Heart right ventricle (tissue), 16 donors: ENCODE results near the gene TNFRSF6B. TPM values are rescaled to one million over a fixed set of nuclear protein-coding genes. Genes with fewer than 3 reads are reported as not detected.

ENCODE experiments used
- ATAC-seq, 8 donors: fragments of 200-7000 bp; cut with Tn5 transposase; one replicate each; pipeline ENCODE4 v1.9.1; 2020; ENCODE audit warnings: mild to moderate bottlenecking in 8 of 8, moderate library complexity in 8 of 8, moderate number of reproducible peaks in 1 of 8
- DNase-seq, 2 donors: peaks; one replicate each; pipeline ENCODE4 v3.0.0-alpha.2; 2020
- H3K27ac ChIP-seq, 10 donors: fragments of 200-600 bp; sonication (generic) in 2 of 10; one replicate each; pipeline versions ENCODE4 v1.5.0 to v1.8.0; 2020 to 2022; ENCODE audit warnings: mild to moderate bottlenecking in 3 of 10
- H3K27me3 ChIP-seq, 7 donors: fragments of 200-600 bp; one replicate each; pipeline ENCODE4 v1.8.0; 2021 to 2022; ENCODE audit warnings: mild to moderate bottlenecking in 2 of 7
- H3K36me3 ChIP-seq, 9 donors: fragments of 200-600 bp; sonication (generic) in 1 of 9; one replicate each; pipeline versions ENCODE4 v1.5.0 to v1.8.0; 2020 to 2022; ENCODE audit warnings: mild to moderate bottlenecking in 2 of 9
- H3K4me1 ChIP-seq, 9 donors: fragments of 200-600 bp; sonication (generic) in 1 of 9; one replicate each; pipeline versions ENCODE4 v1.5.0 to v1.8.0; 2020 to 2022; ENCODE audit warnings: mild to moderate bottlenecking in 4 of 9
- H3K4me3 ChIP-seq, 10 donors: fragments of 200-600 bp; sonication (generic) in 2 of 10; one replicate each; pipeline versions ENCODE4 v1.5.0 to v1.8.0; 2020 to 2022; ENCODE audit warnings: mild to moderate bottlenecking in 7 of 10, moderate library complexity in 2 of 10
- H3K9me3 ChIP-seq, 11 donors: fragments of 200-600 bp in 10 of 11; sonication (generic) in 2 of 11; one replicate each; pipeline versions ENCODE4 v1.5.0 to v1.8.0; 2013 to 2022; ENCODE audit warnings: mild to moderate bottlenecking in 2 of 11, control low read depth in 1 of 11, moderate library complexity in 1 of 11
- CTCF ChIP-seq, 9 donors: fragments of 200-600 bp; sonication (generic) in 2 of 9; IDR thresholded peaks; one replicate each; pipeline versions ENCODE4 v1.5.0 to v1.8.0; 2021 to 2022; ENCODE audit warnings: antibody characterized with exemption in 9 of 9, mild to moderate bottlenecking in 5 of 9, moderate library complexity in 1 of 9
- WGBS, 2 donors: extraction: QIAGEN DNeasy Blood & Tissue Kit; methylation state at CpG; one replicate each; pipeline ENCODE4 v1.1.7; 2013; ENCODE audit warnings: inconsistent platforms in 1 of 2; 5-methylcytosine and 5-hydroxymethylcytosine counted together
- intact Hi-C, 10 donors: fragments of 100-400 bp; cut with DNase I; formaldehyde crosslinking; loops; one replicate each; pipeline versions ENCODE4 v1.11.1 to v1.14.2; 2022
- polyA plus RNA-seq, 2 donors: library from polyadenylated mRNA; stranded (reverse); fragments of 200-250 nt; gene quantifications; one replicate each; pipeline ENCODE4 v1.2.3, GENCODE V29; 2013
- total RNA-seq, 10 donors: library from RNA; stranded (reverse); fragmentation: NEBNext Ultra II Directional in 3 of 10; extraction: Animal tissue kit (Norgen Biotek cat#: 25700) in 3 of 10; gene quantifications; one replicate each; pipeline versions ENCODE4 v1.2.1 to v1.2.4, GENCODE V29; 2021 to 2023
- donor health status: Arrhythmogenic right ventricular cardiomyopathy.
- donor health status: ischemic (EF 13 %, LVEDD 7.1; RV severe dilation, severe dysfunction).
- donor health status: healthy with polysubstance abuse.
- donor health status: DM: no; HTN: yes; CAD: no.
- donor health status: DM: no; HTN: no; CAD: no.
- donor health status: ischemic (EF 25% LVEDD 6.9; RV normal size, moderate dysfunction).
- donor health status: ischemic (EF 25% LVEDD 5.7; RV mildly dilated, moderate dysfunction).
- donor health status: healthy.
- donor health status: DM: yes; HTN: yes; CAD: no.
- donor health status: Ischemic cardiomyopathy.
- donor health status: ischemic (EF 35%, LVEDD 5.7; RV mildly dilated, moderate dysfunction).
- donor health status: nonischemic (EF 11% LVEDD 7.7; RV severe dilation, severe dysfunction).
- donor health status: DM: yes; HTN: yes; CAD: no.
- donor health status: PGD.
- donor health status: ischemic (EF 29% LVEDD 5.4; RV normal size, mild dysfunction).
- donor health status: nonischemic (EF 23%, LVEDD 6.1; RV moderate dilation, normal function).

The TNFRSF6B gene
- total and polyA plus RNA-seq, 12 donors = 0.26 to 12.5 (median 0.82) TPM

GRCh38 chr20:63731410-63731809 lies 35.0 kb downstream of the TNFRSF6B start:
- Histone ChIP-seq H3K9me3 (peaks cover 0 to 1% (median 0%) of the 10 kb centered on the region in 11 donors), H3K4me1 (peaks cover 0 to 24% (median 0%) of the 10 kb centered on the region in 9 donors), H3K4me3 (no peak overlapping the region), H3K27me3 (peaks cover 0 to 2% (median 0%) of the 10 kb centered on the region in 7 donors), H3K27ac (no peak overlapping the region), H3K36me3 (peaks cover 0 to 46% (median 15%) of the 10 kb centered on the region in 9 donors)
- DNase-seq = no peak
- ATAC-seq = no peak
- TF ChIP-seq CTCF (IDR thresholded peaks at IDR 0.05) = no peak
- intact Hi-C loops = loop anchor here in 1 of 10 donors (10.0 kb wide), 1 partner anchor 77 kb away; the partner anchor contains the start of genes RTEL1 and STMN3
- WGBS, 2 donors = 86 to 94% methylated on average over 5 of the region's 5 CpGs

DNA sequence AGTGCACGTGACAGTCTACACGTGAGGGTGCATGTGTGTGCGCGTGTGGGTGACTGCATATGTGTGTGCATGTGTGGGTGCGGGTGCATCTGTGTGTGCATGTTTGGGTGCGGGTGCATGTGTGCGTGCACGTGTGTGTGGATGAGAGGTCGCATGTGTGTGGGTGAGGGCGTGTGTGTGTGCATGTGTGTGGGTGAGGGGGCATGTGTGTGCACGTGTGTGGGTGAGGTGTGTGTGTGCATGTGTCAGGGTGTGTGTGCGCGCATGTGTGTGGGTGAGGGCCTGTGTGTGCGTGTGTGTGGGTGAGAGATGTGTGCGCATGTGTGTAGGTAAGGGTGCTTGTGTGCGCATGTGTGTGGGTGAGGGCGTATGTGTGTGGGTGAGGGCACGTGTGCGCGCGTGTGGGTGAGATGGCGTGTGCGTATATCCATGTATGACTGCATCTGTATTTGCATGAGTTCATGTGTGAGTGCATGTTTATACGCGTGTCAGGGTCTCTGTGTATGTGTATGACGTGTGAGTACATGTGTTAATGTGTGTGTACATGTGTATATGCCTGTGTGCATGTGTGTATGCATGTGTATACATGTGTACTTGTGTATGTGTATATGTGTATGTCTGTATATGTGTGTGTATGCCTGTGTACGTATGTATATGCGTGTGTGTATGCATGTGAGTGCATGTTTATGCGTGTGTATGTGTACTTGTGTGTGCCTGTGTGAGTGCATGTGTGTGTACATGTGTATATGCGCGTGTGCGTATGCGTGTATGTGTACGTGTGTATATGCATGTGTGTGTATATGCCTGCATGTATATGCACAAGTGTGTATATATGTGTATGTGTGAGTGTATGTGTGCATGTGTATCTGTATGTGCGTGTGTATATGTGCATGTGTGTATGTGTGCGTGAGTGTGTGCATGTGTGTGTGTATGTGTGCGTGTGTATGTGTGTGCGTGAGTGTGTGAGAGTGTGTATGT lies 36.0 kb downstream of the TNFRSF6B start:
- intact Hi-C loops = loop anchor here in 1 of 10 donors (10.0 kb wide), 1 partner anchor 78 kb away; the partner anchor contains the start of genes RTEL1 and STMN3
- H3K4me3 ChIP-seq = no peak overlapping the region
- ATAC-seq (no peak), DNase-seq (no peak)
- H3K36me3 ChIP-seq = peaks cover 0 to 50% (median 15%) of the 10 kb centered on the region in 9 donors
- 87 to 91% methylated on average over 38 of the region's 38 CpGs for WGBS, 2 donors
- TF ChIP-seq CTCF (IDR thresholded peaks at IDR 0.05) = no peak
- H3K4me1 ChIP-seq = peaks cover under 1 to 23% (median 3%) of the 10 kb centered on the region in 9 donors
- peaks cover 0 to 9% (median 0%) of the 10 kb centered on the region in 7 donors for H3K27me3 ChIP-seq
- H3K27ac ChIP-seq = no peak overlapping the region
- no peaks in the 10 kb centered on the region for H3K9me3 ChIP-seq

GRCh38 chr20:63733117-63733516 lies 36.7 kb downstream of the TNFRSF6B start:
- 92% methylated on average over 13 of the region's 13 CpGs for WGBS, 2 donors
- intact Hi-C loops = loop anchor here in 1 of 10 donors (10.0 kb wide), 1 partner anchor 78 kb away; the partner anchor contains the start of genes RTEL1 and STMN3
- Histone ChIP-seq H3K9me3 (no peaks in the 10 kb centered on the region), H3K27me3 (peaks cover 0 to 17% (median 0%) of the 10 kb centered on the region in 7 donors), H3K4me3 (no peak overlapping the region), H3K36me3 (peaks cover 0 to 50% (median 15%) of the 10 kb centered on the region in 9 donors), H3K27ac (no peak overlapping the region), H3K4me1 (peaks cover 7 to 25% (median 10%) of the 10 kb centered on the region in 9 donors)
- DNase-seq (no peak), ATAC-seq (no peak)
- TF ChIP-seq CTCF (IDR thresholded peaks at IDR 0.05) = no peak

- 93 to 94% methylated on average over 18 of the region's 18 CpGs for WGBS, 2 donors
- intact Hi-C loops = loop anchor here in 1 of 10 donors (10.0 kb wide), 1 partner anchor 79 kb away; the partner anchor contains the start of genes RTEL1 and STMN3
- H3K27me3 ChIP-seq = peaks cover 0 to 19% (median 0%) of the 10 kb centered on the region in 7 donors
- ATAC-seq (no peak), DNase-seq (no peak)
- no peak overlapping the region for H3K27ac ChIP-seq
- peaks cover 11 to 25% (median 16%) of the 10 kb centered on the region in 9 donors for H3K4me1 ChIP-seq
- no peak for TF ChIP-seq CTCF (IDR thresholded peaks at IDR 0.05)
- no peak overlapping the region for H3K4me3 ChIP-seq
- H3K36me3 ChIP-seq = peaks cover 0 to 50% (median 15%) of the 10 kb centered on the region in 9 donors
- no peaks in the 10 kb centered on the region for H3K9me3 ChIP-seq
Observed at GRCh38 chr20:63733579-63734081, 37.2 kb downstream of the TNFRSF6B start.
